GM12872 (cell line): ENCODE measurements around the gene INPPL1.

Experiments
- TF ChIP-seq, protein P1 (sequence below): IDR thresholded peaks from 3 replicates; pipeline ENCODE4 v1.5.1; 2011; ENCODE audit warnings: low read depth, mild to moderate bottlenecking, low read length, moderate library complexity; ENCODE audit not compliant: insufficient read depth

Gene INPPL1

DNA sequence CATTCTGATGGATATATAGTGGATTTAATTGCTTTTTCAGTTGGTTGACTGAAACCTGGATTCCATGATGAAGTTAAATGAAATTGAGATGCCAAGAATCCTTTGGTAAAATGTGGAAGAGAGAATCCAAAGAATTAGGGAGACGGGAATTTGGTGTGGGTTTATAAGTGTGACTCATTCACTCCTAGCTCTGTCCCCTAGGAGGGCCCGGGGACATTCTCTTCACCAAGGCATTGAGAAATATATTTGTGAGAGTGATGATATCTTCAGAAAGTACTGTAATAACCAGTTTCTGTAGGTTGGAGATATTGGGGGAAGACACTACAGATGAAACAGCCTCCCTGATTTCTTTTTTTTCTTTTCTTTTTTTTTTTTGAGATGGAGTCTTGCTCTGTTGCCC is 33.0 kb downstream of the INPPL1 start:
- TF ChIP-seq, protein P1, sequence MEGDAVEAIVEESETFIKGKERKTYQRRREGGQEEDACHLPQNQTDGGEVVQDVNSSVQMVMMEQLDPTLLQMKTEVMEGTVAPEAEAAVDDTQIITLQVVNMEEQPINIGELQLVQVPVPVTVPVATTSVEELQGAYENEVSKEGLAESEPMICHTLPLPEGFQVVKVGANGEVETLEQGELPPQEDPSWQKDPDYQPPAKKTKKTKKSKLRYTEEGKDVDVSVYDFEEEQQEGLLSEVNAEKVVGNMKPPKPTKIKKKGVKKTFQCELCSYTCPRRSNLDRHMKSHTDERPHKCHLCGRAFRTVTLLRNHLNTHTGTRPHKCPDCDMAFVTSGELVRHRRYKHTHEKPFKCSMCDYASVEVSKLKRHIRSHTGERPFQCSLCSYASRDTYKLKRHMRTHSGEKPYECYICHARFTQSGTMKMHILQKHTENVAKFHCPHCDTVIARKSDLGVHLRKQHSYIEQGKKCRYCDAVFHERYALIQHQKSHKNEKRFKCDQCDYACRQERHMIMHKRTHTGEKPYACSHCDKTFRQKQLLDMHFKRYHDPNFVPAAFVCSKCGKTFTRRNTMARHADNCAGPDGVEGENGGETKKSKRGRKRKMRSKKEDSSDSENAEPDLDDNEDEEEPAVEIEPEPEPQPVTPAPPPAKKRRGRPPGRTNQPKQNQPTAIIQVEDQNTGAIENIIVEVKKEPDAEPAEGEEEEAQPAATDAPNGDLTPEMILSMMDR = no peak

DNA sequence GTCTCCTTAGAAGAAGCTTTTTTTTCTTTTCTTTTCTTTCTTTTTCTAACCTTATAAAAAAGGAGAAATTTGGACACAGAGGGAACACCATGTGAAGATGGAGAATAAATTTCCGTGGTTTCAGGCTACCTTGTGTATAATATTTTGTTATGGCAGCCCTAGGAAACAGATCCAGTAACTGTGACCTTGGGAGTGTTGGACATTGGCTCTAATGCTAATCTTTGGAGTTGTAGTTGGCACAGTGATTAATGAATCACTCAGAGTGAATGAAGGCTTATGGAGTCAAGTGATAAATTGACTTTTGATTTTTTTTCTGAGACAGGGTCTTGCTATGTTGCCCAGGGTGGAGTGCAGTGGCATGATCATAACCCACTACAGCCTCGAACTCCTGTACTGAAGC is 34.9 kb downstream of the INPPL1 start:
- TF ChIP-seq, protein P1 = no peak

DNA sequence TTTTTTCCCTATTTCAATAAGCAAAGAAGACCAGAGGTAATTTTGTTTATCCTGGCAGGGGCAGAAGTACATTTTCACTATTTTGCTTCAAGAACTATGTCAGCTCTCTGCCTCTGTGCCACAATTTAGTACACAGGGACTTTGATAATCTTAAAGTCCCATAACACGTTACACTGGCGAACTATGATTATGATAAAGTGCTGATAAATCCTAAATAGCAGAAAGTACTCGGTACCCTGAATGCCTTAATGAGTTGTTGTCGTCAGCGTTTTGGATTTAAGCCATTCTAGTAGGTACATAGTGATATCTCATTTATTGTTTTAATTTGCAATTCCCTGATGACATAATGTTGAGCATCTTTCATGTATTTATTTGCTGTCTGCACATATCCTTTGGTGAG is 36.0 kb downstream of the INPPL1 start:
- TF ChIP-seq, protein P1 = no peak

DNA sequence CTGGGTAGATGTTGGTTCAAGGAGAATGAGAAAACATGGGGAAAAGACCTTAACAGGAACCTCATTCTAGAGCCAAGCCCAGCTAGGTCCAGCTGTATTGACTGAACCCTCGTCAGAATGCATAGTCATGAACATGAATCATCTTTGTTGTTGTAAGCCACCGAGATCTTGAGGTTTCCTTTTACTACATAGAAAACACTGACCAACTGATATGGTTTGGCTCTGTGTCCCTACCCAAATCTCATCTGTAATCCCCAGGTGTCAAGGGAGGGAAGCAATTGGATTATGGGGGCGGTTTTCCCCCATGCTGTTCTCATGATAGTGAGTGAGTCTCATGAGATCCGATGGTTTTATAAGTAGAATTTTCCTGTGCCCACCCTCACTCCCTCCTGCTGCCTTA is 38.8 kb downstream of the INPPL1 start:
- TF ChIP-seq, protein P1 = no peak

DNA sequence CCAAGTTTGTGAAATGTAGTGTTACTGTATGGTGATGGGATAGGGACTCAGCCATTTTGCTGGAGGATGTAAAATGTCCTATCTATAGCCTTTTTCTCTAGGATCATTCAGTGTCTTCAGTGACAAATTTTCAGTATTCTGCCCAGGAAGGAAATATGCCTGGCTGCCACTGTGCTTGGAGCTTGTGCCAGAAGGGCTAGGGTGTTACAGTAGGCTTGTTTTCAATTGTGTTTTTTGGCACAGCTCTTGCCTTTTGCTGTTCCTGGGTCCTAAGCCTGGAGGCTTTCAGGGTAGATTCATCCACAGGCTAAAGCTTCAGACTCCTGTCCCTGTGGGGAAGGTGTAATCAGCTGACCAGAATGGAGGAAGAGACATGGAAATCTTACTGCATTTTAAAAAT is 41.4 kb downstream of the INPPL1 start:
- TF ChIP-seq, protein P1 = no peak

DNA sequence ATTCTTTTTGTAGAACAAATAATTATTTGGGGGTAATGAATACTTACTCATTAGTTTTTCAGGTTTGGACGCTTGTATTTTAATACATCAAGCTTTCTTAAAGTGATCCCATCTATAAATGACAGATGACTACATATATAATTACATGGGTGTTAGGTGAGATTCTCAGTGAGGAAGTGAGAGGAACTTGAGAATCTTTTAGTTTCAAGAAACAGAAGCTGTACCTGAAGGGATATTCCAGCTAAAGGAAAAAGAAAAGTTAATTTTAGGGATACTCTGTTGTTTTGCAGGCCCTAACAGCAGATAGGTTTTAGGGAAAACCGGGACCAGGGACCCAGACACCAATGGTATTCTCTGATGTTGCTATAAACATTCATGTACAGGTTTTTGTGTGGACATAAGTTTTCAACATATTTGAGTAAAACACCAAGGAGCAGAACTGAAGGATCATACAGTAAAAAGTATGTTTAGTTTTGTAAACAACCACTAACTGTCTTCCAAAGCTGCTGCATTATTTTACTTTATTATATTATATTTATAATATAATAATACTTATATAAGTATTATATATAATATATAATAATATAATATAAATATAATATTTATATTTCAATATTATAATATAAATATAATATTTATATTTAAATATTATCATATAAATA is 43.5 kb downstream of the INPPL1 start:
- TF ChIP-seq, protein P1 = no peak

DNA sequence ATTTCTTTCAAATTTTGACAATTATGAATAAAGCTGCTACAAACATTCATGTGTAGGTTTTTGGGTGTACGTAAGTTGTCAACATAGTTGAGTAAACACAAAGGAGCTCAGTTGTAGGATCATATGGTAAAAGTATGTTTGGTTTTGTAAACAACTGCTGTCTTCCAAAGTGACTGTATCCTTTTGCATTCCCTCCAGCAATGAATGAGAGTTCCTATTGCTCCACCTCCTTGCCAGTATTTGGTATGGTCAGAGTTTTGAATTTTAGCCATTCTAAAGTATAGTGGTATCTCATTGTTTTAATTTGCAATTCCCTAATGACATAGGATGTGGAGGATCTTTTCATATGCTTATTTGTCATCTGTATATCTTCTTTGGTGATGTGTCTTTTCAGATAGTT is 47.4 kb downstream of the INPPL1 start:
- TF ChIP-seq, protein P1 = no peak

DNA sequence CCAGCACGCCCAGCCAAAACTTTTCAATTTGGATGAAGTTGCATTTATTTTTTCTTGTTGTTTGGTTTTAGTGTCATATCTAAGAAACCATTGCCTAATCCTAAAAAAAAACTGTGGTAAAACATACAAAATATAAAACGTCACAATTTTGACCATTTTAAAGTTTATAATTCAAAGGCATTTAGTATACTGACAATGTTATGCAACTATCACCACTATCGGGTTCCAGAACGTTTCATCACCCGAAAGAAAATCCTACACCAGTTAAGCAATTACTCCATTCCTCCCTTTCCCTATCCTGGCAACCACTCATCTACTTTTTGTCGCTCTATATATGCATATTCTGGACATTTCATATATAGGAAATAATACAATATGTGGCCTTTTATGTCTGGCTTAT is 49.9 kb downstream of the INPPL1 start:
- TF ChIP-seq, protein P1 = no peak
